Mononuclear cell (primary cell): ENCODE measurements around the gene YARS1. TPM values are rescaled to one million over a fixed set of nuclear protein-coding genes. Genes with fewer than 3 reads are reported as not detected.

Source experiments
- H3K27me3 ChIP-seq: 2 replicates; pipeline ENCODE4 v1.6.0; 2011; ENCODE audit warnings: low read length, control low read depth; ENCODE audit not compliant: insufficient read depth
- H3K4me1 ChIP-seq: 2 replicates; pipeline ENCODE4 v1.5.1; 2011; ENCODE audit warnings: mild to moderate bottlenecking, low read length, control low read depth; ENCODE audit not compliant: insufficient read depth
- H3K4me3 ChIP-seq: 2 replicates; pipeline ENCODE4 v1.5.1; 2011; ENCODE audit warnings: mild to moderate bottlenecking, low read length, moderate library complexity
- H3K9me3 ChIP-seq: 2 replicates; pipeline ENCODE4 v1.5.1; 2011; ENCODE audit warnings: low read depth, mild to moderate bottlenecking, control low read depth, low read length
- total RNA-seq: library from RNA; depleted of rRNA; stranded (reverse); fragments of >200 nt; gene quantifications from one replicate; pipeline ENCODE4 v1.2.3, GENCODE V29; 2012

Gene YARS1
- total RNA-seq, 1 donor: 88.7 TPM

DNA sequence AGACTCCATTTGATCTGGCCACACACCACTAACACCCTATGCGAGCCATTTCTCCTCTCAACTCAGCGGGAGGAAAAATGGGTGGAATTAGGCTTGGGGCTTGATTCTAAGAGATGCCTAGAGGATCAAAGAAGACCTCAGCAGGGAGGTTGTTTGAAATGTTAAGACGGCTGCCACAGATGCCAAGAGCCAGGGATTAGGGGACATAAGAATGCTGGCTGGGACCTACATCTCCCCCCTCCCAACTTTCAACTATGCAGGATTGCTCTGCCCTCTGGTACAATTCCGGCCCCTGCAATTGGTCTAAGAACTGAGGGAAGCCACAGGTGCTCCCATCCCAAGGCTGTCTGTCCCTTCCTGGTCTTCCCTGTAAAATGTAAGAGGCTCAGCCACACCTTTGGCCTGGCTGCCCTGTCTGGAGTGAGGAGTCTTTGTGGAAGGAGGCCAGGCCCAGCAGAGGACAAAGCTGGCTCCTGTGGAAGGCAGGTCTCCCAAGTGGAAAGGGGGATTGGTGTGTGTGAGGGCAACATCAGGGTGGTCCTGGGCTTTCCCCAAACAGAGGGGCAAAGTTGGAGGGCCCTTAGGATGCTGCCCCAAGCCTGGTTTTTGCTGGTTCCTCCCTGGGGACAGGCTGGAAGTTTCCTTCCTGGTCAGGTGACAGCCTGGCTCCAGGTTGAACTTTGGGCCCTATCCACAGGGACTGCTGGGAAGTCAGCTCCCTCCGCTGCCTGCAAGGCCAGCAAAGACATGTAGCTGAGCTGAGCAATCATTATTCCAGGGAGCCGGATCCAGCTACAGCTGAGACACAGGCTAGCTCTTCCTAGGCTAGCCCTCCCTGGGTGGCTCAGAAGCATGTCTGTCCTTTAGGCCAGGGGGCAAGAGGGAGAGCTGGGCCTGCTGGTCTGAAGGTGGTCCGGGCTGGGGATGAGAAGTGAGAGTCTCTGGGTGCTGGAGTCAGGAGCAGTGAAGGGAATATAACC lies 80.1 kb downstream of the YARS1 start:
- no peaks in the 10 kb centered on the region for H3K9me3 ChIP-seq
- peaks cover 6% of the 10 kb centered on the region for H3K4me1 ChIP-seq
- no peak overlapping the region for H3K4me3 ChIP-seq
- H3K27me3 ChIP-seq: peaks cover 7% of the 10 kb centered on the region

DNA sequence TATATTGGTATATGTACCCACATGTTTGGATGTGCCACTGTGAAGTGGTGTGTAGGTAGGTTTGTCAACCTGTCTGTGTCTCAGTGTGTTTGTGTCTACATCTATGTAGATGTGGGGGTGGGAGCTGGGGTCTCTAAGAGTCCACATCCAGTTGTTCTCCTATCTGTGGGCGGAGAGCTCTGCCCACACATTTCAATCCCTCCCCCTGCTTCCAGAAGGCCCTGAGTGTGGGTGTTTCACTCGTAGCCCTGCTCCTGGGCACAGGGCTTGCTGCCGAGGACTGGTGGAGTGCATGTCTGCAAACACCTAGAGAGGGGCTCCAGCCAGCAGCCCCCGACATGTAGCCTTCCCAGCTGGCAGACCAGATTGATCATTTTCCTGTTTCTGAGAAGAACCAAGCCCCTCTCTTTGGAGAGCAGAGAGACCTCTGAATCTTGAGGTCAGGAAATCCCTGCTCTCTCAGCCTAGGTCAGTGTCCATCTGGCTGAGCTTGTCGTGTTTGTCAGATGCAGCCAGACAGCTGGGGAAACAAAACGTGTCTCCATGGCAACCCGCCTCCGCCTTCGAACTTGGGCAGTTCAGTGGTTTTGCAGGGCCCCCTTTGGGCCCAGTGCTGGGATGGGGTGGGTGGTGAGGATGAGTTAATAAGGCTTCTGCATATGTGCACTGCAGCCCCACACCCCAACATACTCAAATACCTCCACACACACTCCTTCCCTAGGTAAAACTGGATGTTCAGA lies 83.4 kb downstream of the YARS1 start:
- no peaks in the 10 kb centered on the region for H3K4me1 ChIP-seq
- H3K9me3 ChIP-seq: no peaks in the 10 kb centered on the region
- no peaks in the 10 kb centered on the region for H3K27me3 ChIP-seq
- H3K4me3 ChIP-seq: no peak overlapping the region

DNA sequence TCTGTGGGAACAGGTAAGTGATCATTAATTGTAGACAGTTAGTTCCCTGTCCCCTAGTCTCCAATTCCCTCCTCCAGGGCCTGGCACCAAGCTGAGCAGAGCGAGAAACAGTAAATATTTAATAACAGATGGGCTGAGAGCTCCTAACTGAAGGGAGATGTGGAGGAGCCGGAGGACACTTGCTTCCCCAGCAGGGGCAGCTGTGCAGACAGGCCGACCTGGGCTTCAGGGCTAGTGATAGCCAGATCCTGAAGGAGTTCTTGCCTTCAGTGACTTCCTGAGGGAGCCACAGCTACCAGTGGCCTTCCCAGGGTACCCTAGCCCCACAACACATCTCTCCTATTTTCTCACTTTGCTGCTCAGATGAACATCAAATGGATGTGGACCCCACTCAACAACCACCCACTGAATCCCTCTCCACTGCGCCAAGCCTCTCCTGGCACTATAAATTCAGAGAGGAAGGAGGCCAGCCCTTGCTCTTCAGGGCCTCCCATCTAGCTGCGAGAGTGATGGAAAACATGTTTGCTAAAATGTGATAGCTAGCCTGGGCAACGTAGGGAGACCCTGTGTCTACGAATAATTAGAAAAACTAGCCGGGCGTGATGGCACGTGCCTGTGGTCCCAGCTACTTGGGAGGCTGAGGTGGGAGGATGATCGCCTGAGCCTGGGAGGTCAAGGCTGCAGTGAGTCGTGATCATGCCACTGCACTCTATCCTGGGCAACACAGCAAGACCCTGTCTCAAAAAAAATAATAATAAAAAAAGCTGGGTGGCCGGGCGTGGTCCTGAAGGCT lies 87.7 kb downstream of the YARS1 start:
- Histone ChIP-seq H3K27me3 (no peaks in the 10 kb centered on the region), H3K4me1 (peaks cover 9% of the 10 kb centered on the region), H3K4me3 (no peak overlapping the region), H3K9me3 (no peaks in the 10 kb centered on the region)

DNA sequence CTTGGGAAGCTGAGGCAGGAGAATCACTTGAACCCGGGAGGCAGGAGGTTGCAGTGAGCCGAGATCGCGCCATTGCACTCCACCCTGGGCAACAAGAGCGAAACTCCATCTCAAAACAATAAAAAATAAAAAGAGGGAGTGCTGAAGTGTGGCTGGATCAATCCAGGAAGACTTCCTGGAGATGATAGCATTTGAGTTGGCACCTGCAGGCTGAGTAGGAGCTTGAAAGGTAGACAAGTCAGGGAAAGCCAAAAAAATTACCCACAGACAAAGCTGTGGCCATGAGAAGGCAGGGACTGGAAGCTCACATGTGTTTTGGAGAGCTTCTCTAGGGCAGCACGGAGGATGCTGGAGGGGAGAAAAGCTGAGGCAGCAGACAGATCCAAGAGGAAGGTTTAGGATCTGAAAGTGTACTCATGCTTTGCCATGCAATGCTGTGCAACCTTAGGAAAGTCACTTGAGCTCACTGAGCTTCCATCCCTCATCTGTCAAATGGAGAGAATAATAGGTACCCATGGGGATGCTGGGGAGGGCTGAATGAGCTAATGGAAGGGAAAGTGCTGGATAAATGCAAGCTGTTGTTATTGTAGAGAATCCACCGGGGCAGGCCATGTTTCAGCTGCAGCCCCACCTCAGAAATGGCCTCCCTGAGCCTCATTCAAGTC lies 88.6 kb downstream of the YARS1 start:
- Histone ChIP-seq H3K4me3 (no peak overlapping the region), H3K4me1 (peaks cover 9% of the 10 kb centered on the region), H3K27me3 (no peaks in the 10 kb centered on the region), H3K9me3 (no peaks in the 10 kb centered on the region)

DNA sequence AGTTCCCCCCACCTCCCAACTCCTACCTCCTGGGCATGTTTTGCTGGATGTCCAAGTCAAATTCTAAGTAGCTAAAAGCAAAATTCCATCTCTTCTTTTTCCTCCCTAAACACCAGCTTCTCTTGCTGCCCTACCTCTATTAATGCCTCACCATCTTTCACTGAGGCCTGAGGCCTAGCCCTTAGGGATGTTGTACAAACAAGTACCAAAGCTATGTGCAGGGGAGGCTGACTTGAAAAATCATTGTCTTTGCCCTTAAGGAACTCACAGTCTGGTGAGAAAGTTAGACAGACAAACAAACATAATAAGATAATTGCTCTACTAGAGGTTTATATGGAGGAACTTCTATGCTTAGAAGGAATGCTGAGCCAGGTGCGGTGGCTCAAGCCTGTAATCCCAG lies 89.3 kb downstream of the YARS1 start:
- Histone ChIP-seq H3K27me3 (no peaks in the 10 kb centered on the region), H3K9me3 (no peaks in the 10 kb centered on the region), H3K4me1 (peaks cover 9% of the 10 kb centered on the region), H3K4me3 (no peak overlapping the region)

DNA sequence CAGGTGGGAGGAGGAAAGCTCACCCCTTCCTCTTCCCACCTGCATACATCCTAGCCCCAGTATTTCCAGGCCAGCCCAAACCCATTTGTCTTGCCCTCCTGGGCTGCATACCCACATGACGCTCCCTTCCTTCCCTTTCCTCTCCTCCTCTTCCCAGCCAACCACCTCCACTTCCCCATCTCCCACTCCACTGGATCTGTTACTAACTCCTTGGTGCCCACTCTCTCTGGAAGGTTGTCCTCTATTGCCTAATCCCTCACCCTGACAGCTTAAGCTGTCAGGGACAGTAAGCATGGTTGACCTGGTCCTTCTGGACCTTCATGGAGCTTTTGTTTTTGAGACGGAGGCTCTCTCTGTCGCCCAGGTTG lies 91.6 kb downstream of the YARS1 start:
- peaks cover 9% of the 10 kb centered on the region for H3K4me1 ChIP-seq
- no peaks in the 10 kb centered on the region for H3K9me3 ChIP-seq
- no peaks in the 10 kb centered on the region for H3K27me3 ChIP-seq
- H3K4me3 ChIP-seq: no peak overlapping the region

Other genes starting within 250 kb of the YARS1 start
- gene ZBTB8OS, start 166.8 kb downstream of the YARS1 start, total RNA-seq: 34.5 TPM
- gene RBBP4, start 166.2 kb downstream of the YARS1 start, total RNA-seq: 106 TPM
- gene SYNC, start 114.6 kb downstream of the YARS1 start, total RNA-seq: 0.10 TPM
- 18.5 TPM for gene S100PBP, start 295 bp upstream of the YARS1 start, total RNA-seq
- 0.10 TPM for gene FNDC5, start 53.6 kb upstream of the YARS1 start, total RNA-seq
- gene HPCA, start 69.1 kb upstream of the YARS1 start, total RNA-seq: not detected
- not detected for gene TMEM54, start 84.0 kb upstream of the YARS1 start, total RNA-seq
- 69.0 TPM for gene RNF19B, start 147.5 kb upstream of the YARS1 start, total RNA-seq
- 29.1 TPM for gene AK2, start 219.5 kb upstream of the YARS1 start, total RNA-seq